Stimulated activated CD8-positive, alpha-beta memory T cell treated with anti-CD3 and anti-CD28 coated beads, Interleukin-4, amount 100 ng/mL, for 48 hours (primary cell): ENCODE measurements around the gene AP3S1.
"Not testable (repeated sequence)": the region's sequence is repeated elsewhere in the genome, so short reads cannot be mapped to it uniquely, and the experiment has no call there.

ENCODE experiments used
- DNase-seq: peaks from one replicate; pipeline ENCODE4 v3.0.0-alpha.2; 2020

The AP3S1 gene

DNA sequence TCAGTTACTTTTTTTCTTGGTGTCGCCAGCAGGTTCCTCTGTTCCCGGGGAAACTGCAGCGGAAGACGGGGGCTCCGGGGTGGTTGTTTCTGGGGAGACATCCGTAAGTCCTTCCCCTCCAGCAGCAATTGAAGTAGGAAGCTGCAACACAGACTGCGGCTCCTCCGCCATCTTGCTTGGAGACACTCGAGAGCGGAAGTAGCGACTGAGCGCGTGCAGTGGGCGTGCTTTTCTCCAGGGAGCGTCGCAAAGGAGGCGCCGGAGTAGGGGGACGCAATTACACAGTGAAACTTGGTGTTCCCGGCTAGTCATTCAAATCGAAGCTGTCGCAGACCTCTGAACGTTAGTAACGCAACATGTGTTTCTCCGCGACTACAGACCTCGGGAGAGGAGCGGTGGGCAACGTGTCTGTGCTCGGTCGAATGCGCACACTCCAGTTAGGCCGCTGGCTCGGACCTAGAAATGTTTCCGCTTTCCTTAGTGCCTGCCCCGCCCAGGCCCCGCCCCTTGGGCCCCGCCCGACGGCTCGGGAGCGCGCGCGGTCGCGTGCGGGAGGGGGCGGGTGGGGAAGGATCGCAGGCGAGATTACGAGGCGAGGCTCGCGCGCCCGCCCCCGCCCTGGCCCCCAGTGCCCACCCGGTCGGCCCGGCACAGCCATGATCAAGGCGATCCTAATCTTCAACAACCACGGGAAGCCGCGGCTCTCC is at the start of gene AP3S1, which contains the start of gene ATG12:
Gene AP3S1, plus strand, starts transcription at position 554 of the 707 bp plus-strand sequence. Its CDS starts 103 bp downstream, at position 657.
Gene ATG12, minus strand, starts transcription at position 184 of the 707 bp plus-strand sequence. Its CDS starts 13 bp downstream, at position 171.
- DNase-seq = peak; percentile 91

DNA sequence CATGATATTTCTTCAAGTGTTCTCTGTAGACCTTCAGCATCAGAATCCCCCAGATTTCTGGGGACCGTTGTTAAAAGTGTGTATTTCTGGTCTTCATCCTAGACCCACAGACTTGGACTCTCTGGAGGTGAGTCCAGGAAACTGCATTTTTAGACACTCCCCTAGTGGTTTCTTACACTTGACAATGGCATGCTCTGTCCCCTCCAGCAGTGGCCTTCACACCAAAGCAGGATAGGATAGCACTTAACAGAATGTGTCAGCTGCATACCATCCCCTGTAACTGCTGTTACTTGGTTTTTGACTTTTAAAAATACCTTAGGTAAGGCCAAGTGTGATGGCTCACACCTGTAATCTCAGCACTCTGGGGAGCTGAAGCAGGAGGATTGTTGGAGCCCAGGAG is 46.0 kb upstream of the AP3S1 start:
- no peak for DNase-seq

DNA sequence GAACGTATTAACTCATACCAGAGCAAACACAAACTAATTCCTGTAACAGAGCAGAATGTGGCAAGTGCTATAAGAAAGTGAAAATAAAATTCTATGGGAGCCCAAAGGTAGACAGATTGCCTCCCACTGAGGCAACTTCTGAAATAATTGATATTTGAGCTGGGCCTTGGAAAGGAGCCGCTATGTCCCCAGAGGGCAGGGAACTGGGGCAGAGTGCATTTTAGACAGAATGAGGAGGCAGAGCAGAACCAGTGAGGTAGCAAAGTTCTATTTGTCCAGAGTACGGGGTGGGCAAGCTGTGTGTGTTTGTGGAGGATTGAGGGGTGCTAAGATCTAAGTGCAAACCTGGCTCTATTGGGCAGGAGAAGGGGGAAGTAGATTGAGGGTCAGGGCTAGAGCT is 45.1 kb upstream of the AP3S1 start:
- no peak for DNase-seq

DNA sequence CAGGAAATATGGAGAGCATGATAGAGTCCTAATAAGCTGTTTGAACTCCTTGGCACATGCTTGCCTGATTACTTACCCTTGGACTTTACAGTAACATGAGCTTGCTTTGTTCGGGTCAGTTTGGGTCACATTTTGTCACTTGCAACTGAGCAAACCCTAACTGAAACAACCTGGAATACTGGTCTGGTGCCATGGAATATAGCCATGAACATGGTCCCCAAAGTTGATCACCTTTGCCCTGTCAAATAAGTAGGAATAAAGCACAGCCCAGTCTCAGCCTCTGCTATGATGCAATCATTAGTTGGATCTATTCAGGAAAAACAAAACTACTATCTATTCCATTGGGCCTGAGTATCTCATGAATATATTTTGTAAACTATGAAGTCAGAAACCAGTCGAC is 43.5 kb upstream of the AP3S1 start:
- DNase-seq = no peak

DNA sequence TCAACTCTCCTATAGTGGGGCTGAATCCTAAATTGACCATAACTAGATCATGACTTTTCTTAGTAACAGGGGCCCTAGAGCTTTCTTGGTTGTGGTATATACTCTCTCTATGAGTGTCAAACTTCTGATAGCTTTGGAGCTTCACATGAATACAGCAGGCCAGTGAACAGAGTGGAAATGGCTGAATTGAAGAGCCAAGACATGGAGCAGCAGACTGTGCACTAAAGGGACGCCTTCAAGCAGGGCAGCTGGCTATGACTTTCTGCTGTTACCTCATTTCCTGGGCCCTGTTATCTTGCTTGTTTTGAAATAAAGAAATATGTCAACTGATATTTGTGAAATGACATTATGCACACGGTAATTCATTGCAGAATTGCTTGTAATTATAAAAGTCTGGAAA is 41.6 kb upstream of the AP3S1 start:
- DNase-seq = no peak

DNA sequence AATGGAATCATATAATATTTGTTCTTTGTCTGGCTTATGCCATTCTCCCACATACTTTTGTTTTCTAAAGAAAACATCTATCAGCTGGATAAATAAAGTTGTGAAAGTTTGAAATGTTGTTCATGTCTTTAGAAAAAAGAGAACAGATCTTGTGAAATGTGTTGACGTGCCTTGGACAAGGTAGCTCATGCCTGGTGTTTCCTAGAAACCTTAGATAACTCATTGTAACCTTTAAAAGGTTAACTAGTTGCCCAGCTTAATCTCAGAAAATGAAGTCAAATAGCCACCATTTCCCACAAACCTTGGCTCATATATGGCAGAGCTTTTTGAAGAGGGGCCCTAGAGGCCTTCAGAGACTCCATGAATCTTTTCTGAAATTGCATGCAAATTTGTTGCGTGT is 40.6 kb upstream of the AP3S1 start:
- DNase-seq = no peak

DNA sequence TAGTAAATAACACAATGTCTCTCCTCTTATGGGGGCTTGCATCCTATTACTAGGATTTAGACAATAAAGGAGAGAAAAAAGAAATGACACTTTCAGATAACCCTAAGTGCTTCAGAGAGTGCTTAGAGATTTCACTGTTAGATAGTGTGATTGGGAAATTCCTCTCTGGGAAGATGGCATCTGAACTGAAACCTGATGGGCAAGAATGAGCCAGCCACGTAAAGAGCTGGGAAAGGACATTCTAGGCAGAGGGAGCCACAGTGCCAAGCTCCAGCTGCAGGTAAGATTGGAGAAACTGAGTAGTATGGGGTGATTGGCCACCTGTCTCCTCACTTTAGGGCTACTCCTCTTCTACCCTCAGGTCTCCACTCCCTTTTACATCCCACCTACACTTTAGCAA is 39.8 kb upstream of the AP3S1 start:
- DNase-seq = no peak

DNA sequence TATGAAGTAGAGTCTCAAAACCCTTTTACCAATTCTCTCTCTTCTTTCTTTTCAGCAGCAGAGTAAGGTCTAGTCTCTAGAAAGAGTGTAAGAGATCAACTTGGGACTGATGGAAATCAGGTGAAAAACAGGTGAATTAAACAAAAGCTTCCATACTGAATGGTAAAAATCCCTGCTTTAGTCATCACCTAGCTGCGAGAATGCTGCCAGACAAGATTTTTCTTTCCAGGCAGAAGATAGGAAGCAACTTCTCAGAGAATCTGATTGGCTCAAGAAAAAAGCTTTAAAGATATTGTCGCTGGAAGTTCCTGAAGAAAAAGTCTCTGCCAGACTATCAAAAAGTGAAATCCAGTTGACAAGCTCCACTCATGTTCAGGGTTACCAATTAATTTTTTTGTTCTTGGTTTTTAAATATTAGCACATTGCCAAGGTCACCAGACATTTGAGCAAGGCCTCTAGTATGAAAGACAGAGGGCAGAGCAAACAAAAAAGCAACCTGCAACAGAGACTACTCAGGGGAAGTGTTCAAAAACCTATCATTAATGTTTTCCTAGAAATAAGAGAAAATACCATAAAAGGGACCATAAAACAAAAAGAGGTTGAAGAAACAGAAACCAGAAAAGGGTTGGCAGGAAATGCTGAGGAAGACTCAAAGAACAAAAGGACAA is 34.6 kb upstream of the AP3S1 start:
- no peak for DNase-seq

DNA sequence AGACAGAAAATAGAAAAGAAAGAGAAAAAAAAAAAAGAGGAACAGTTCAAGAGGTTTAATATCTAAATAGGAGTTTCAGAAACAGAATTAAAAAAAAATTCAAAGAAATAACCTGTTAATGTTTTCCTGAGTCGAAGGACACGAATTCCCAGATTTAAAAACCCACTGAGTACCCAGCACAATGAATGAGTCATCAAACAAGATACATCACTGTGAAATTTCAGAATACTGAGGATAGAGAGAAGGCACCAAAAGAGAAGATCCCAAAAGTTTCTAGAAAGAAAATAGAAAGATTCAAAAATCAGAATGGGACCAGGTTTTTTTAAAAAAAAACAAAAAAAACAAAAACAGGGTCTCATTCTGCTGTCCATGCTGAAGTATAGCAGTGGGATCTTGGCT is 34.1 kb upstream of the AP3S1 start:
- DNase-seq = no peak

DNA sequence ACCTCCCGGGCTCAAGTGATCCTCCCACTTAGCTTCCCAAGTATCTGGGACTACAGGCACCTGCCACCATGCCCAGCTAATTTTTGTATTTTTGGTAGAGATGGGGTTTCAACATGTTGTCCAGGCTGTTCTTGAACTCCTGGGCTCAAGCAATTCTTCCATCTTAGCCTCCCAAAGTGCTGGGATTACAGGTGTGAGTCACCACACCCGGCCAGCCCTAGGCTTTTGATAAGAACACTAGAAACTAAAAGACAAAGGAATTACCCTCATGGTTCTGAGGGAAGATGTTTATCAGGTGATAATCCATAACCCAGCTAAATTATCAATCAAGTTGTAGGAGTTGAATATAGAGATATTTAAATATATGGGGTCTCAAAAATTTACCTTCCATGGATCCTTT is 33.7 kb upstream of the AP3S1 start:
- not testable (repeated sequence) for DNase-seq

DNA sequence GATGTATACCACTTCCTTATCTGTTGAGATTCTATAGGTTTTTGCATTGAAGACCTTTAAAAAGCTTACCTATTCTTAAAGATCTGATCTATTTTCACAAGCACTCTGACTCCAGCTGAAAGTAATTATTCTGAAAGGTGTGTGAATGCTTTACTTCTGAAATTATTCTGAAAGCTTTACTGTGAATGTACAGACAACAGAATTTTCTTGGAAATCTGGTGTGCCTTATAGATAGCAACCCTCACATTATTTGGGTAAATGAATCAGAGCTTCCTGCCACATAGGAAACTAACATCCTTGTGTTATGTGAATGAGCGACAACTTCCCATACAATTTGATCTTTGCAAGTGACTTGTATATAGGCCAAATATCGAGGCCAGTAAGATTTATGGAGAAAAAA is 31.8 kb upstream of the AP3S1 start:
- no peak for DNase-seq

DNA sequence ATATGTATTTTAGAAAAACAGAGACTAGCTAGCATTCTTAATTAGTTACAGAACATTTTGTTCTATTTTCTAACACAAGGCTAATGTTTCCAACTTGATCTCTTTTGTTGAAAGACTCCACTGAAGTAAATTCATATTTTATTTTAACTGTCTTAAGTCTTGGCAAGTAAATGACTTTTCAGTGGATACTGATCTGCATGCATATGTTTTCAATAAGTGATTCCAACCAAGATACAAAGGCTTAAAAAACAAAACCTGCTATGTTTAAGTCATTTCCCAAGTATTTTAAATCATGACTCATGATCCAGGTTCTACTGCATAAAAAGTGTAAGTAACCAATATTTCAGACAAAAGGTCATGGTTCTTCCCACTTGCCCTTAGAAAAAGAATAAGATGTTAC is 31.0 kb upstream of the AP3S1 start:
- DNase-seq = no peak

DNA sequence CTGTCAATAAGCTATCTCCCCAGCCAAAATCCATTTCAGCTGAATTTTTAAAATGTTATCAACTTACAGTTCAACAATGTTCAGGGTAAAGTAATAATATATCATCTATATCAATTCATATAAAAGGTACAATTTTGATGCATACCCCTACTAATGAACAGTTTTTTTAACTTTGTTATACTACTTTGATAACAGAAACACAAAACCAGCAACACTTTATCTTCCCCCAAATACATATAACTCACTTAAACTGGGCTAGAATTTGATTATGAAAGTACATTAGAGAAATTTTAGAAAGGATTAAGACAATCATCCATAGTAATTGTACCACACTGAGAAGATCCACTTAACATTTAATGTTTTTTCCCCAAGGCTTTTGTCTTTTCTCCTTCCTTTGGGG is 30.3 kb upstream of the AP3S1 start:
- no peak for DNase-seq

DNA sequence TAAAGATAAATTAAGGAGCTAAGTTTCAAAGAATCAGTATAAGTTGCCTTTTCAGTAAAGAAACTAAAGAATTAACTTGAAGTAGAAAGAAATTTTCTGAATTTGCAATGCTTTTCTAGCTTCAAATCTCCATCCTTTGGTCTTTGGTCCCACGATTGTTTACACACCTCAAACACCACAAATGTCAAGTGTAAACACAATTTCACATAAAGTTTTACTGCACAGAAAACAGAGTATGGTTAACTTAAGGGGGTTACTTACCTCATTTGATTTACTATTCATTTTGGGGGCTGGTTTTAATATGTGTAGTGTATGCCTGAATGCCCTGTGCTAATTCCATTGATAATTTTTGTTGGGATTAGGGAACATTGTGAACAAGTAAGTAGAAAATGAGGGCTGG is 29.4 kb upstream of the AP3S1 start:
- DNase-seq = no peak

DNA sequence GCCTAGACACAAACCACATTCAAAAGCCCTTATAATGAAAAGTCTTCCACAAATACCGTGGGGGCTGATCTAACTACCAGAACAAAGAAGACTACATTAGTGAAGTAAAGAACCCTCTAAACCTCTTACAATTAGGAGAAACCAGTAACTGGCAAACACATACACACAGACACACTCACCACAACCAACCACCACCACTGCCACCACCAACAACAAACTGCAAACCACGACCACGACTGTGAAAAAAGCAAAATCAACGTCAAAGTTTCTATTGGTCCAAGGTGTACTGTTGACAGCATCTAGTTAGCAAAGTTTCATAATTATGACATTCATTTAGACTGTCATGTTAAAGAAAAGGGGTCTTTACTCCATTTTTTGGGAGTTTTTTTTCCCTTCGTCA is 28.0 kb upstream of the AP3S1 start:
- peak; percentile 29 for DNase-seq

DNA sequence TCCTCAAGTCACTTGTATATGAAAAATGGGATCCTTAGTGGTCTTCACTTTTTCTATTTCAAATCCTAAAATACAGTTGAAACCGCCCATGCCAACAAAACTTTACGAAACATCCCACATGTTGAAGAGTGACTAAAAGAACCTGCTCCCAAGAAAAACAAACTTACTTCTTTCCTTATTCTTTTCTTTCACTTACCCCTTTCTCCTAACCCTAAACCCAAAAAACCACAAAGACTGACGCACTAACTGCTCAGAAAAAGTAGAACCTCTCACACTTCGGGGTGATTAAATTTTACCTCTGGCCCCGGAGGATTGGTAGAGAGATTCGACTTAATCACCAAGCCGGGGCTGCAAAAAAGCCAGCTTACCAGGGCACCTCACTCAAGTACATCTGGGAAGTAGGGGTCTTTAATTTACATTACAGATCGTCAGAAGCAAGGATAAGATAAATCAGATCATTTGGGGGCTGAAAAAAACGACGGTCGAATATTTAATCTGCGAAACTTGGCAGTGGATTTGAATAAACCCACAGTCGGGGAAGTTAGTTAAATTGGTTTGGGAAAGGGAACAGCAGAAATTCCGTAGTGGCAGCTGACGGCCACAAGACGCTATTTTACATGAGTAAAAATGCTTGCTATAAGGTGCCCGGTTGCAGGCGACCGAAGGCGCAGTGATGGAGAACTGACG is 26.6 kb upstream of the AP3S1 start:
- peak; percentile 30 for DNase-seq

DNA sequence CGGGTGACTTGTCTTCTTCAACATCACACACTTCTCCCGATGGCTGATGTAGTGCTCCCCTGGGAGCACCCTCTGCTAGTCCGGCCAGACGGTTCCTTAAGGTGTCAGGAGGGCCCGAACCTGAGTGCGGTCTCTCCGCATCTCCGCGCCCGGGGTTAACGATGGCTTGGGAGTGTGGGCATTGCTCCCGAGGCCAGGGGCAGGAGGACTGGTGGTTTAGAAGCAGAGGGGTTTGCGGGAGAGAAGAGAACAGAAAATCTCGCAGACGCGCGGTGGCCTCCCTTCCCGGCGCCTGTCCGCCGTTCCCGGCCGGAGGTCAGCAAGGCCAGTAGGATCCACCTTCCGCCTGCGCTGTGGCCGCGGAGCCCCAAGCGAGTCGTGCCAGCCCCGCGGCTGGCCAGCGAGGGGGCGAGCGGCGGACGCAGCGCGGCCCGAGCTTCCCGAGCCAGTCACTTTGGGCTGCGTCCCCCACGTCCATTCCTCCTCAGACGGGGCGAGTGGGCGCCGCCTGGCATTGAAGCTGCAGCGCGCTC is 26.0 kb upstream of the AP3S1 start:
- peak; percentile 24 for DNase-seq

DNA sequence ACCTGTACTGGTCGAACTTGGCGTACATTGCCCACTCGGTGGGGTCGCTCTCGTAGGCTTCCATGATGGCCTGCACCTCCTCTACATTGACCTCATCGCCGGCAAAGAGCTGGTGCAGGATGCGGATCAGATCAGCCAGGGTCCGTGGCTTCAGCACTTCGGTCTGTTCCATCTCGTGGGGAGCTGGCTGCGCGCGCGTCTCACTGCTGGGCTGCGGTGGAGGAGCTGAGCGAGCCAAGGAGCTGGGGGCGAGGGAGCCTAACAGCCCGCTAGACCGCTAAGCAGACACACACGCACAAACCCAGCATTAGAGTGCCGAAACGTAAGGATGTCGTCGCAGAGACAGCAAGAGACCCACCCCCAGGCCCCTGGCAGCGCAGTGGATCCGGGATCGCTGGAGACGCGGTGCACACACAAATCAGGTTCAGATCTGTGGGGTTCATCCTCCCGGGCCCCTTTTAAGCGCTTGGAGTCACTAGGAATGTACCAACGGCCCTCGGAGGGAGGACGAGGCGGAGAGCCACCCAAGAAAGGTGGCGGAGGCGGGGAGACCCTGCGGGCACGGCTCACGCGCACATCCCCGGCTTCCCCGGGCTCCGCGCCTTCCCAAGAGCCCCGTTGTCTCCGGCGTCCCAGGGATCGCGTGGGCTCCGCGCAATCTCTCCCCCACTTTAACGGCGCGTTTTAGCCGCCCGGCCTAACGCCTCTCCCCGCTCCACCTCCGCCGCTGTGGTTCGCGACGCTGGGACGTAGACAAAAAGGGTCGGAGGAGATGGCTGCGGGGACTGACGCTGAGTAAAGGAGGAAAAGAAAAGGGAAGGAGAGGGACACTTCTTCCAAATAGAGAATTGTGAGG is 25.3 kb upstream of the AP3S1 start, which contains the start of gene CDO1:
Gene CDO1, minus strand, starts transcription at position 434 of the 856 bp plus-strand sequence. Its CDS starts 262 bp downstream, at position 172.
- peak; percentile 54 for DNase-seq

DNA sequence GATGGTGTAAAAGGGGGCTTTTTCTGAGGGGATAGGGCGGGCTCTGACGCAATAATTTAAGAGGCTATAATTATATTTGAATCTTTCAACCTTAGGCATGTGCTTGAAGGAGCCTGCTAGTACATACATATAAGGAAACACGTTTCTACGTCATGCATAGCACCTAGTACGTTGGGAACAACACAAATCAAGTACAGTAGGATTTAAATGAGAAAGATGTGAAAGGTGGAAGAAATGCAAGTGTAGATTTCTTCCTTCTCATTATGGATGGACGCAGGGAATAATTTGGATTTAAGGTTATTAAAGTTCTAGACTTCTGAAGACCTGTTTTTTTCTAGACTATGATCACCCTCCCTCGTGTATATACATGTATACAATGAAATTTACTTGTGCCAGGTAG is 24.3 kb upstream of the AP3S1 start:
- DNase-seq = no peak

DNA sequence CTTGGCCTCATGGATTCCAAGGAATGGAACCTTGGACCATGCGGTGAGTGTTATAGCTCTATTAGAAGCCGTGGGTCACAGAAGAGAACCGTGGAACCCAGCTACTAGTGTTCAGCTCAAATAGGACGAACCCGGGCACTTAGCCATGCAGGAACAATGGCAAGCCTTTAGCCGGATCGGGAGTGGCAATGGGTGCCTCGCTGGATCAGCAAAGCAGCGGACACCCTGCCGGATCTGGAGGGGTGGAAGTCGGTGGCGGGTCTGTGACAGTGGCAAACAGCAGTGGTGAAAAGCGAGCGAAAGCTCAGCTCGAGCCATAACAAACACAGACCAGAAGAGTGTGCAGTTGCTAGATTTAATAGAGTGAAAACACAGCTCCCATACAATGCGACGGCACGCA is 22.9 kb upstream of the AP3S1 start:
- DNase-seq = no peak

DNA sequence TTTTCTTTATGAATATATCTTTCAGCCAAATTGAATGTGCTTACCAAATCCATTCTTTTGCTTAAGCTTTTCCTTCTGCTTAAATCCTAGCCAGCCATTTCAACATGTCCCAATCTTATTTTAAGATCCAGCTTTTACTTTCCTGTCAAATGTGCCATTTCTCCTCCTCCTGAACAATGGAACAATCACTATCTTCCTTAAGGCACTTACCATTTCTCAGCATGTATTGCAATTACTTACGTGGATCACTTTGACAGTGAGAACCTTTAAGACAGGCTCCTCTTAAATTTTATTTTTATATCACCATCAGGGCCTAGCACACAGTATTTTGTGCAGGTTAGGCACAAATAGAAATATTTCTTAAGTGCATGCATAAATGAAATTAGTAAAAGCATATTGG is 20.9 kb upstream of the AP3S1 start:
- DNase-seq = no peak

DNA sequence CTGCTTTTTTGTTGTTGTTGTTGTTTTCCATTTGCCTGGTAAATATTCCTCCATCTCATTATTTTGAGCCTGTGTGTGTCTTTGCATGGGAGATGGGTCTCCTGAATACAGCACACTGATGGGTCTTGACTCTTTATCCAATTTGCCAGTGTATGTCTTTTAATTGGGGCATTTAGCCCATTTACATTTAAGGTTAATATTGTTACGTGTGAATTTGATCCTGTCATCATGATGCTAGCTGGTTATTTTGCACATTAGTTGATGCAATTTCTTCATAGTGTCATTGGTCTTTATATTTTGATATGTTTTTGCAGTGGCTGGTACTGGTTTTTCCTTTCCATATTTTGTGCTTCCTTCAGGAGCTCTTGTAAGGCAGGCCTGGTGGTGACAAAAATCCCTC is 16.8 kb upstream of the AP3S1 start:
- DNase-seq = not testable (repeated sequence)

DNA sequence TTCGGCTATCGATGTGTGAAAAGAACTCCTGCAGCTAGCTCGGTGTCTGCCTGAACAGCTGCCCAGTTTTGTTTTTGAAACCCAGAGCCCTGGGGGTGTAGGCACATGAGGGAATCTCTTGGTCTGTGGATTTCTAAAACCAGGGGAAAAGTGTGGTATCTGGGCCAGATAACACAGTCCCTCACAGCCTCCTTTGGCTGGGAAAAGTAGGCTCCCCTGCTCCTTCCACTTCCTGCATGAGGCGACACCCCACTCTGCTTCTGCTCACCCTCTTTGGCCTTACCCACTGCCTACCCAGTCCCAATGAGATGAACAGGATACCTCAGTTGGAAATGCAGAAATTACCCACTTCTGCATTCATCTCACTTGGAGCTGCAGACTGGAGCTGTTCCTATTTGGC is 15.8 kb upstream of the AP3S1 start:
- DNase-seq = no peak
